Activated CD4-positive, alpha-beta T cell treated with anti-CD3 and anti-CD28 coated beads, Interleukin-10, Interleukin-2, amounts not matched to agents 100 ng/mL and 50 ng/mL, durations not matched to agents 16 hours and 8 hours (primary cell): Measurements from ENCODE around the gene WDFY1.

ENCODE experiments used
- DNase-seq: peaks from one replicate; pipeline ENCODE4 v3.0.0-alpha.2; 2020

WDFY1 gene

GRCh38 chr2:223956300-223956699, 11.2 kb upstream of the WDFY1 start:
- DNase-seq, result peak; percentile 59

GRCh38 chr2:223954401-223954800, 9.3 kb upstream of the WDFY1 start:
- DNase-seq, result no peak

- no peak for DNase-seq
These were observed 7.3 kb upstream of the WDFY1 start for GRCh38 chr2:223952280-223952968.

GRCh38 chr2:223950448-223951347, 5.6 kb upstream of the WDFY1 start:
- no peak for DNase-seq

- DNase-seq, result no peak
These were observed 4.2 kb upstream of the WDFY1 start for GRCh38 chr2:223949241-223949840.

GRCh38 chr2:223947711-223948205, 2.6 kb upstream of the WDFY1 start:
- DNase-seq, result no peak

- DNase-seq, result no peak
These were observed 620 bp upstream of the WDFY1 start for GRCh38 chr2:223945755-223946154.

GRCh38 chr2:223944166-223944702, 901 bp downstream of the WDFY1 start:
- peak; percentile 48 for DNase-seq

- no peak for DNase-seq
These were observed 1.6 kb downstream of the WDFY1 start for GRCh38 chr2:223943561-223944008.

GRCh38 chr2:223943135-223943534, 2.0 kb downstream of the WDFY1 start:
- no peak for DNase-seq

GRCh38 chr2:223941579-223942277, 3.4 kb downstream of the WDFY1 start:
- peak; percentile 96 for DNase-seq

GRCh38 chr2:223939438-223939837, 5.7 kb downstream of the WDFY1 start:
- DNase-seq, result peak; percentile 53

- no peak for DNase-seq
These were observed 7.6 kb downstream of the WDFY1 start for GRCh38 chr2:223937535-223937934.

GRCh38 chr2:223936862-223937326, 8.2 kb downstream of the WDFY1 start:
- DNase-seq, result peak; percentile 76

- no peak for DNase-seq
These were observed 9.5 kb downstream of the WDFY1 start for GRCh38 chr2:223935459-223936125.

- DNase-seq, result no peak
These were observed 10.3 kb downstream of the WDFY1 start for GRCh38 chr2:223934870-223935269.

- DNase-seq, result no peak
These were observed 12.0 kb downstream of the WDFY1 start for GRCh38 chr2:223932816-223933800.

GRCh38 chr2:223930103-223930976, 14.8 kb downstream of the WDFY1 start:
- no peak for DNase-seq

- peak; percentile 70 for DNase-seq
These were observed 15.5 kb downstream of the WDFY1 start for GRCh38 chr2:223929571-223930102.
